Non-pigmented ciliary epithelial cell (primary cell): ENCODE data around the gene PDCD11.

Experiments
- DNase-seq: peaks from one replicate; pipeline ENCODE4 v3.0.0-alpha.2; 2010; ENCODE audit warnings: low read depth

Gene PDCD11

DNA sequence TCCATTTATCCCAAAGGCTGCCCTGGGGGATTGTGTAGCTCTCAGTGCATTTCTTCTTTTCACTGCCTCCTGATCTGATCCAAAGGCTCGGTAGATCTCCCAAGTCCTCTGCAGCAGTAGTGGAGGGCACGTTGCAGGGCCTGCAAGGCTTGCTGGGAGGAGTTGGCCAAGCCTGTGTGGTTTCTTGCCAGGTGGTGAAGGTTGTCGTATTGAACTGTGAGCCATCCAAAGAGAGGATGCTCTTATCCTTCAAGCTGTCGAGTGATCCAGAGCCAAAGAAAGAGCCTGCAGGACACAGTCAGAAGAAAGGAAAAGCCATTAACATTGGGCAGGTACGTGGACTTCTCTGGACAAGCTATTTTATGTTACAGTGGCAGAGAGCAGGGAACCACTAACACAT, 21.2 kb downstream of the PDCD11 start:
- no peak for DNase-seq

DNA sequence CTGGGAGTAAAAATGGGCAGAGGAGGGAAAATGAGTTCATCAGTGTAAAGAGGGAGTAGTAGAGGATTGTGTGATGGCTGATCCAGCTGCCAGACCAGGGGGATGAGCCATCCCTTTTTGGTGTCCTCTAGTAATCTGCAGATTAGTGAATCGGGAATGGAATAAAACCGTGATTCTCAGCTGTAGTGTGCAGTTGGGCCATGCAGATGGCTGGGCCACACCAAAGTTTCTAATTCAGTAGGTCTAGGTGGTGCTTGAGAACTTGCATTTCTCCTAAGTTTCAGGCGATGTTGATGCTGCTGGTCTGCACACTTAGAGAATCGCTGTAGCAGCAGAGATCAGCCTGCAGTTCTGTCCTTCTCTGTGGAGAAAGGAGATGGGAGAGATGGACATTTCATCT, 22.7 kb downstream of the PDCD11 start:
- DNase-seq: no peak

DNA sequence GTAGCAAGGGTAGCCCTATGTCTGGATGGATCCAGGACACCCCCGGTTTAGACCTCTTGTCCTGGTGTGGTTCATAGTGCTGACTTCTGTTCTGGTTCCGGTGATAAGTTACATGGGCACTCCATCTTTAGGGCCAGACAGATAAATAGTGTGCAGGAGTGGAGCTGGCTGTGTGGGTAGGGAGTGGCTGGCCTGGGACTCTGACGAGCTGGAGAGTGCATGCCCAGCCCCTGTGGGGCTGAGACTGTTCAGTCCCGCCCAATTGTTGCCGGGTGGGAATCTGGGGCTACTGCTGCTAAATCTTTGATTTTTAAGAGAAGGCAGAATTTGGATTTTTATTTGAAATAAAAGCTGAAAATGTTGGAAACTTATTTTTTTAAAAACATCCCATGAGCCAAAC, 27.3 kb downstream of the PDCD11 start:
- no peak for DNase-seq

DNA sequence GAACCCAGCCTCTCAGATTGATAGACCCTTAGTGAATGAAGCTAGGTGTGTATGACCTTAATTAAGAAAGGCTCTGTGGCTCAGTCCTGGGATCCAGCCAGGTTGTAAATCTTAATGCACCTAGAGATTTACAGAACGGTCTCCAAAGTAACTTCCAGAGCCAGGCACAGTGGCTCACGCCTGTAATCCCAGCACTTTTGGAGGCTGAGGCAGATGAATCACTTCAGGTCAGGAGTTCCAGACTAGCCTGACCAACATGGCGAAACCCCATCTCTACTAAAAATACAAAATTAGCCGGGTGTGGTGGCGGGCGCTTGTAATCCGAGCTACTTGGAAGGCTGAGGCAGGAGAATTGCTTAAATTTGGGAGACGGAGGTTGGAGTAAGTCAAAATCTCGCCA, 31.4 kb downstream of the PDCD11 start:
- DNase-seq: no peak

DNA sequence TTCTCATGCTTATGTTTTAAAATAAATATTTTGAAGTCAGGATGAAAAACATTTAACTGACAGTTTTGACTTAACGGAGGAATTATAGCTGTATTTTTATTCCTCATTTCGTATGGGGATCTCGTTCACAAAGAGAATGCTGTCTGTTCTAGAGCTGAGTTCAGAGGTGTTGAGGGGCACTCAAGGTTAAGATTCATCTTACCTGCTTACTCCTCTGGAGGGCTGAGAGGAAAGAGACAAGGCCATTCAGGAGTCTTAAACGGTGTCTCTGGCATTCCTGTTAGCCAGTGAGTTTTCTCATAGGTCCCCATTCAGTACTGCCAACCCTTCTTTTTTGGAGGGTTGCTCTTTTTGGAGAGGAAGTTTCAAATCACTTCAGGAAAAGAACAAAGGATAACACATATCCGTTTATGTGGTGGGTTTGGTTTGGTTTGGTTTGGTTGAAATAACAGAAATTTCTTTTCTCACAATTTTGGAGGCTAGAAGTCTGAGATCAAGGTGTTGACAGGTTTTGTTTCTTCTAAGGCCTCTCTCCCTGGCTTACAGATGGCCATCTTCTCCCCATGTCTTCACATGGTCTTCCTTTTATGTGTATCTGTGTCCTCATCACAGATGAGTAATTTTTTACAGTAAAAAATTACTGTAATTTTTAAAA, 32.7 kb downstream of the PDCD11 start:
- no peak for DNase-seq

DNA sequence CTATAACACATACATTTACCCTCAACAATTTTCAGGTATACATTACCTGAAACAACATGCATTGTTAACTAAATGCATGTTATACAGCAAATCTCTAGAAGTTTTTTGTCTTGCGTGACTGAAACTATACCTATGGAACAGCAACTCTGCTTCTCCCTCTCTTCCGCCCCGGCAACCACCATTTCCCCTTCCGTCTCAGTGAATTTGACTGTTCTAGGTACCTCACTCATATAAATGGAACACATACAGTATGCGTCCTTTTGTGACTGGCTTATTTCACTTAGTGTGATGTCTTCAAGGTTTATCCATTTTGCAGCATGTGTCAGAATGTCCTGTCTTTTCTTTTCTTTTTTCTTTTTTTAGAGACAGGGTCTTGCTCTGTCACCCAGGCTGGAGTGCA, 33.2 kb downstream of the PDCD11 start:
- DNase-seq: no peak

DNA sequence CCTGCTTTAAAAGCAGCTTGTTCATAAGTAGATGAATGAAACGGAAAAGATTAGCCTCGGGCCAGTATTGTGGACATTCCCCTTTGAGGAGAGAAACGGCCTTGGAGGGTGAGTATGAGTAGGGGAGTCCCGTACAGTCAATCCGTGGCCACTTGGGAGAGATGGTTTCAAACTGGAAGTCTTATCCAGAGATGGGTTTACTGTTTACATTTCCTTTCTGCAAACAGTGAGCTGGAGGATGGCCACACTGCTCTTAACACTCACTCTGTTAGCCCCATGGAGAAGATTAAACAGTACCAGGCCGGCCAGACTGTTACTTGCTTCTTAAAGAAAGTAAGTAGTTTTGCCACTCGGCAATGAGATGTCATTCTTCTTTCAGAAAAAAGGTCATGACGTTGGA, 35.5 kb downstream of the PDCD11 start:
- DNase-seq: no peak

DNA sequence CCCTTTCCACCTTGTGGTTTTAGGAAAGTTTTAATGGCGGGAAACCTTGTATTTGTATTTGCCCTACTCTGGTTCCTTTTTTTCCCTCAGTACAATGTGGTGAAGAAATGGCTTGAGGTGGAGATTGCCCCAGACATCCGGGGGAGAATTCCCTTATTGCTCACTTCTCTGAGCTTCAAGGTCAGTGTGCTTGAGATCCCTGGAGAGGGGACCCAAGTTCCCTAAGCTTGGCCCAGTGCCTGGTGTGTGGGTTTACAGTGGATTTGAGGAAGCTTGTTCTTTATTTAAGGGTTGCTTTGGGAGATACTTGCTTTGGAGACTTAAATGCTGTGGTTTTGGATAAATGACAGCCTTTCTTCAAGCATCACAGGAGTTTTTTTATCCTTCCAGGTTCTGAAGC, 37.4 kb downstream of the PDCD11 start:
- DNase-seq: no peak

DNA sequence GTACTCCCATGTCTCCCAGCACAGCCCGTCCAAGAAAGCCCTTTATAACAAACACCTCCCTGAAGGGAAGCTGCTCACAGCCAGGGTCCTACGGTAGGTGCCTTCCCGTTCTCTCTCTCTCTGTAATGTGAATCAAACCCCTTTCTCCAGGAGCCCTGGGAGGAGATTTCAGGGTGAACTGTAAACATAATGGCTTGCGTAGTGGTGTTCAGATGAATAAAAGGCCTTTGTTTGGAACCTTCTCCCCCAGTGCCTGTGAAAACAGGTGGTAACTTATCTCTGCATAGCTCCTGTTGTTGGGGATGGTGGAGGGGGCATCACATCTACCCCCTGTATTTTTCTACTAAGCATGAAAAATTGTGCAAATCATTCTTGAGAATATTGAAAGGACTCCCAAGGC, 43.4 kb downstream of the PDCD11 start:
- DNase-seq: no peak

DNA sequence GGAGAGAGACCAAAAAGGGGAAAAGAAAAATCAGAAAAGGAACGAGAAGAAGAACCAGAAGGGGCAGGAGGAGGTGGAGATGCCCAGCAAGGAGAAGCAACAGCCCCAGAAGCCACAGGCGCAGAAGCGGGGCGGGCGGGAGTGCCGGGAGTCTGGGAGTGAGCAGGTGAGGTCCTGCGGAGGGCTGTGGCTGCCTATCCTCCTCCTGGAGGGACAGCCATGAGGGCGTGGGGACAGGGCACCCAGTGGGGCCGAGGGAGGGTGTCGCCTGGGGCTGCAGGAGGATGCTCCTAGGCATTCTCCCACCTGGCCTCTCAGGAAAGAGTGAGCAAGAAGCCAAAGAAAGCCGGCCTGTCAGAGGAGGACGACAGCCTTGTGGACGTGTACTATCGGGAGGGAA, 44.0 kb downstream of the PDCD11 start:
- DNase-seq: no peak

DNA sequence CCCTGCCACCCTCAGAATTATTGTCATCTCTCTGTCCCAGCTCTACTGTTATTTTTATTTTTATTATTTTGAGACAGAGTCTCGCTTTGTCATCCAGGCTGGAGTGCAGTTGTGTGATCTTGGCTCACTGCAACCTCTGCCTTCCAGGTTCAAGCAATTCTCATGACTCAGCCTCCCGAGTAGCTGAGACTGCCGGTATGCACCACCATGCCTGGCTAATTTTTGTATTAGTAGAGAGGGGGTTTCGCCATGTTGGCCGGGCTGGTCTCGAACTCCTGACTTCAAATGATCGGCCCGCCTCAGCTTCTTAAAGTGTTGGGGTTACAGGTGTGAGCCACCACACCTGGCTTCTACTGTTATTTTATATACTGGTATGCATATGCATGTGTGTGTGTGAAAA, 44.8 kb downstream of the PDCD11 start:
- DNase-seq: no peak

DNA sequence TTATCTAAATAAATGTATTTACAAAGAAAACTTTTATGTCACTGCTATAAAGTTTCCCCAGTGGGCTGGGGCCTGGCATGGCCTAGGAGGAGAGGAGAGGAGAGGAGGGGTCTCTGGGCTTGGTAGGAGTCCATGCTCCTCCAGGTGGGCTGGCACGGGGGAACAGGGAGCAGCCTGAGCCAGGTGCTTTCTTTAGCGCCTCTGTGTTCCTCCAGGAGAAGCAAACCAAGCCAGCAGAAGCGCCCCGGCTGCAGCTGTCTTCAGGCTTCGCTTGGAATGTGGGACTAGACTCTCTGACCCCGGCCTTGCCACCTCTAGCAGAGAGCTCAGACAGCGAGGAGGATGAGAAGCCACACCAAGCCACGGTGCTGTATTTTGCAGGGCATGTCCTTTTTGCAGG, 45.2 kb downstream of the PDCD11 start:
- DNase-seq: no peak

DNA sequence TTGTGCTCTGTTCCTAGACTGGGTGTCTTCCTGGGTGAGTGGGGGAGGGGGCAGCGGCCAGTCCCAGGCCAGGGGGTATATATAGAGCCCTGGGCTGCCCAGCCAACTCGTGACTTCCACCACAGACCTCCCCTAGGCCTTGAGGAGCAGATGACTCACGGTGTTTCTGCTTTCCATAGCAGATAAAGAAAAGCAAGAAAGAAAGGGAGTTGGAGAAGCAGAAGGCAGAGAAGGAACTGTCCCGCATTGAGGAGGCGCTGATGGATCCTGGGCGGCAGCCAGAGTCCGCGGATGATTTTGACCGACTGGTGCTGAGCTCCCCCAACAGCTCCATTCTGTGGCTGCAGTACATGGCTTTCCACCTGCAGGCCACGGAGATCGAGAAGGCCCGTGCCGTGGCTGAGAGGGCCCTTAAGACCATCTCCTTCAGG, 45.6 kb downstream of the PDCD11 start:
- DNase-seq: peak; percentile 23

DNA sequence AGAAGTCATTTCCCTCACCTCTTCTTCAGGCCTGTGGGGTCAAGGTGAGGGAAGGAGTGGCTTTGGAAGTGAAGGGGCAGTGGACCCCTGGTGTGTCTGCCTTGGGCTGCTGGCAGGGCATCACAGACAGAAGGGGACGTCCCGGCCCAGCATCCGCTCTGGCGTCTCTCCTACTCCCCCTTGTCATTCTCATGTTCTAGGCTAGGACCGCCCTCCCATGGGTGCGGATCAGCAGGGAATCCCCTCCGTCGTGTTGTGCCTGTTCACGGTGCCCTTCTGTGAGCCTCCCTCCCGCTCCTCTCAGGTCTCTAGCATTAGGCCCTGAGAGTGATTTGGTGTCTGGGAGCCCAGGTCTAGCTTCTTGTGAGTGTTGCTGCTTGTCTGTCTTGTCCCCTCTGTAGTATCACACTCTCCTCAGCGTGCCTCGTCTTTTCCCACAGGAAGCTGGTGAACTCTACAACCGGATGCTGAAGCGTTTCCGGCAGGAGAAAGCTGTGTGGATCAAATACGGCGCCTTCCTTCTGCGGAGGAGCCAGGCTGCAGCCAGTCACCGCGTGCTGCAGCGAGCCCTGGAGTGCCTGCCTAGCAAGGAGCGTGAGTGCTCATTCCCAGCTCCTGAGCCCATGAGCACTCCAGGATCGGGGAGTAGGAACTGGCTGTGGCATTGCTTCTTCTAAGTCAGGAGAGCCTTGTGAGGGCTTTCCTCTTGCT, 47.2 kb downstream of the PDCD11 start:
- DNase-seq: no peak

DNA sequence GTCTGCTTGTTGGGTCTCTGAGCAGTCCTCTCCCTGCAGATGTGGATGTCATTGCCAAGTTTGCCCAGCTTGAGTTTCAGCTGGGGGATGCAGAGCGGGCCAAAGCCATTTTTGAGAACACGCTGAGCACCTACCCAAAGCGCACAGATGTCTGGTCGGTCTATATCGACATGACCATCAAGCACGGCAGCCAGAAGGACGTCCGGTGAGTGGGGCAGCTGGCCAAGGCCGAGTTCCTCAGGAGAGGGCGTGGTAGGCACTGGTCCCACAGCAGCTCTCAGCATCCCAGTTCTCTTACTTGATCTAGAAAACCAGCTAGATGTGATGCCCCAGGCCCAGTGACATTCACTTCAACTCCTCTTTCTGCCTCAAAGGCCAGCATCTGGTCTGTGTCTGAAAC, 48.1 kb downstream of the PDCD11 start:
- DNase-seq: no peak

DNA sequence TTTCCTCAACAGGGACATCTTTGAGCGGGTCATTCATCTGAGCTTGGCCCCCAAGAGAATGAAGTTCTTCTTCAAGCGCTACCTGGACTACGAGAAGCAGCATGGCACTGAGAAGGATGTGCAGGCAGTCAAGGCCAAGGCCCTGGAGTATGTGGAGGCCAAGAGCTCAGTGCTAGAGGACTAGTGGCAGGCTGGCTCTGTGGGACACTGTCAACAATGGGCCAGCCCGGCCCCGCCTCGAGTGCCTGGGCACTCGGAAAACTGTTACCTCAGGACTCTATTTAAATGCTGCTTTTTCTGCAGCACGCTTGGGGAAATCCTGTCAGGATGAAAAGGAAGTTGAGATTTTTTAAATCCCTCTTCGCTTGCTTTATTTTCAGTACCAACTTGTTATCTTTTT, 48.9 kb downstream of the PDCD11 start:
- no peak for DNase-seq

DNA sequence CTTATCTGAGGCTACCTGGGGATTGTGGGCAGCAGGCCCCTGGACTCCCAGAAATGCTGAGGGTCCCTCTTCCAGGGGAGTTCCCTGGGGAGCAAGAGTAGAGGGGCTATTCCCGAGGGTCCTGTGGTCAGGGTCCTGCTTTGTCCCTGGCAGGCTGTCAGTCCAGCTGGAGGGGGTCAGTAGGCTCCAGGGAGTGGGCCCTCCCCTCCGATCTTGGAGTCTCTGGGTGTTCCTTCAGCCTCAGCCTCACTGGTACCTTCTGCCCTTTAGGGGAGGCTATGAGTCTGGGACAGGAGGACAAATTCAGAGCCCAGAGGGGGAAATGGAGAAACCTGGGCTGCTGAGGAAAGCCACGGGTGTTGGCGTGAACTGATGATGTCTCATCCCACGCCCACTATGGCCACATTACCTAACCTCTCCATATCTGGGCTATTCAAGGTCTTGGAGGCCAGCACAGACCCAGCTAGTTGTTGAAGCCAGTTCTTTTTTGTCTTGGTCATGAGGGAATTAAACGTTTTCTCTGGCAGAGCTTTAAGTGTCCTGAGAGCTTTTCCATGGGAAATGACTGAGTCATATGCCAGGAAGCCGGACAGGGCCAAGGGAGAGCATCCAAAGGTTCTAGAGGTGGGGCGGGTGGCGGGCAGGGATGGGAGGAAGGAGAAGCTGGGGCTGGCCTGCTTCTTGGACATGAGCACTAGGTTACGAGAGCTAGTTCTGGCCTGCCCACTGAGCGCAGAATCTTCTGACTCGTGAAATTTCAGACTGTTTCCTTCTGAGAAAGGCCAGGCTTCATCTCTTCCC, 49.5 kb downstream of the PDCD11 start:
- DNase-seq: no peak

DNA sequence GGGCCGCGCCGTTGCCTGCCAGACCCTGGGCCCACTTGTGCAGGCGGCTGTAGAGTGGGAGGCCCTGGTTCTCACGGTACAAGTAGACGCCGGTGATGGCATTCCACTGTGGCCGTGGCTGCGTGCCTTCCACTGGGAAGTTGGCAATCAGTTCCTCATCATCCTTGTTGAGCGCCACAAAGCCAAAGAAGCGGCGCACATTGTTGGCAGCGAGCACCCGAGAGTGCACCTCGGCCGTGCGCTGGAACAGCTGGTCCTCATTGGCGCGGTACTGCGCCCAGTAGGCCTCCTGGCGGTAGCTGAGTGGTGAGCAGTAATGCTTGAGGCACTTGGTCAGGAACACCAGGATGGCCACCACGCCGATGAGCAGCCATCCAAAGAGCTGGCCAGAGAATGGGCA, 50.8 kb downstream of the PDCD11 start:
- no peak for DNase-seq

DNA sequence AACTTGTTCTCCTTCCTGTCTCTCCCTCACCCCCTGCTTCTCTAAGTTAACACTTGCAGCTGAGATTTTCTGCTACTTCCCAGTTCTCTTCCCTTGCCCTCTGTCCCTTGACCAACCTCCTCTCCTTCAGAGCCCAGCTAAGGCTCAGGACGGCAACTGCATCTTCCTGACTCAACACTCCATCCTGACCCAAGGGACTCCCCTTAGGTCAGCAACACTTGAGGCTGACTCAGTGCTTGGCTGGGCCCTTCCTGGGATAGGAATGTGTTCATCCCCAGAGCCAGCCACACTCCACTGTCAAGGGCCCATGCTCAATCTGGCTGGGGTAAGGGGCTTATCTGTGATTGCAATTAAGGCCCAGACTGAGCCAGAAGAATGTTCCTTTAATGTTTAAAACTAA, 52.3 kb downstream of the PDCD11 start:
- peak; percentile 35 for DNase-seq

DNA sequence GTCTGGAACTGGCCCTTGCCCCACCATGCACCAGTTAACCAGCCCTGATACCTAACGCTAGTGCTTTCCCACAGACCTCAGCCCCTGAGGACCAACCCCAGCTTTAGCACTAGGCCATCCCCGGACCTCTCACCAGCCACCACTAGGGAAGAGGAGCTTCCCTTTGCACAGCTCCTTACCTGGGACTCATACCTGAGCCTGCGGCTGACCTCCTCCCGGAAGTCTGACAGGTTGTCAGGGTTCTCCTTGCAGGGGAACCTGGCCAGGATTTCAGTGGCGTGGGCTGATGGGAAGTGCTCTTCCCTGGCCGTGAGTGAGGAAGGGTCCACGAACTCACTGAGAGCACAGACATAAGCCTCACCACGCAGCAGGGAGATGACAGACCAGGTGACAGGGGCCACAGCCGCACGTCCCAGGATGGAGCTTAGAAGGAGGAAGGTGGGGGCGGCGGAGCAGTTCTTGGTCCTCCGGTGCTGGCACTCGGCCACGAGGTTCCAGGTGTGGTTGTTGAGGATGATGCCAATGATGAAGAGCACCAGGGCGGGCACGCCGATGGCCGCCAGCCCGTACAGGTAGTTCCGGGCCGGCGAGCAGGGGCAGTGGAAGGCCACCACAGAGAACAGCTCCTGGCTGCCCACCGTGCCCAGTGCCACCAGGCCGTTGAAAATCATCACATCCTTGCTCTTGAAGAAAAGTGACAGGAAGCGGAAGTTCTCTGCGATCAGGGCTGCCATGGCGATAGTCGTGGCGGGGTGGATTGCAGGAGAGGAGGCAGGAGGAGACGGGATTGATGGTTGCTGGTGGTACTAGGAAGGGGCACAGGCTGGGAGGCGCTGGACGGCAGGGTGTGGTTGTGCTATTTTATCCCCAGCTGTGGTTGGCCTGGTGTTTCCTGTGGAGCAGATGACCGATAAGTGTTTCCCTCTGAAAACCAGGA, 53.0 kb downstream of the PDCD11 start:
- no peak for DNase-seq

DNA sequence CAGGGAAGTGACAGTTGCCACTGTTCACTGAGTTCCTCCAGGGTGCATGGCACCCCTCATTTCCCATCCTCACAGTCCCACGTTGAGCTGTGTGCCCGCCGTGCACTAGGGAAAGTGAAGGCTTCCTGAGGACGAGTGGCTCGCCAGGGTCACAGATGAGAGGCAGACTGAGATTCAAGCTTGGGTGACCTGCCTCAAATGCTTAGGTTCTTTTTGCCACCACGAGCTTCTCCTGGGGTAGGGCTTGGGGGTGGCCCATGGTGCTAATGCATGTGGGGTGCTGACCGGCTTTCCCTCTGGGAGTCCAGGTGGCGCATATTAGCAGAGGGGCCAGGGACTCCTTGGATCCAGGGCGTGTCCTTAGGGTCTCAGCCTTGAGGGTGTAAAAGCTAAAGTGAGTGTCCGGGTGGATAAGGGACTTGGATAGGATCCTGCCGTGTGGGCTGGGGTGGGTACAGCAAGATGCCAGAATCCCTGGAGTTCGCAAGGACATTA, 53.8 kb downstream of the PDCD11 start:
- no peak for DNase-seq
